GM19328 (cell line): ENCODE data around the gene CTSK.
"Not testable (repeated sequence)": the region's sequence is repeated elsewhere in the genome, so short reads cannot be mapped to it uniquely, and the experiment has no call there.

Experiments used
- ATAC-seq: cut with Tn5 transposase; IDR thresholded peaks from one replicate; pipeline ENCODE4 v1.9.1; 2021; ENCODE audit warnings: mild to moderate bottlenecking, moderate library complexity; ENCODE audit not compliant: unreplicated experiment

Gene CTSK

GRCh38 chr1:150807249-150808023, 624 bp downstream of the CTSK start:
- no peak for ATAC-seq

- no peak for ATAC-seq
Measured at GRCh38 chr1:150805899-150806298, 2.2 kb downstream of the CTSK start.

- ATAC-seq = no peak
Measured at GRCh38 chr1:150804671-150805070, 3.4 kb downstream of the CTSK start.

GRCh38 chr1:150799089-150799488, 9.0 kb downstream of the CTSK start:
- no peak for ATAC-seq

- ATAC-seq = no peak
Measured at GRCh38 chr1:150798525-150798924, 9.5 kb downstream of the CTSK start.

GRCh38 chr1:150796374-150796773, 11.7 kb downstream of the CTSK start:
- ATAC-seq = no peak

- ATAC-seq = not testable (repeated sequence)
Measured at GRCh38 chr1:150793778-150794177, 14.3 kb downstream of the CTSK start.

- no peak for ATAC-seq
Measured at GRCh38 chr1:150793221-150793620, 14.8 kb downstream of the CTSK start.

GRCh38 chr1:150791585-150791984, 16.5 kb downstream of the CTSK start:
- no peak for ATAC-seq

GRCh38 chr1:150789396-150789795, 18.7 kb downstream of the CTSK start:
- no peak for ATAC-seq

- no peak for ATAC-seq
Measured at GRCh38 chr1:150788946-150789345, 19.1 kb downstream of the CTSK start.

GRCh38 chr1:150787455-150787854, 20.6 kb downstream of the CTSK start:
- ATAC-seq = no peak

- ATAC-seq = no peak
Measured at GRCh38 chr1:150780510-150780909, 27.6 kb downstream of the CTSK start.

- no peak for ATAC-seq
Measured at GRCh38 chr1:150778409-150778808, 29.7 kb downstream of the CTSK start.

- no peak for ATAC-seq
Measured at GRCh38 chr1:150777544-150777943, 30.5 kb downstream of the CTSK start.

- ATAC-seq = not testable (repeated sequence)
Measured at GRCh38 chr1:150775931-150776505, 32.0 kb downstream of the CTSK start.

- no peak for ATAC-seq
Measured at GRCh38 chr1:150775276-150775675, 32.8 kb downstream of the CTSK start.

- ATAC-seq = no peak
Measured at GRCh38 chr1:150772326-150772725, 35.7 kb downstream of the CTSK start.

GRCh38 chr1:150767704-150768103, 40.4 kb downstream of the CTSK start:
- not testable (repeated sequence) for ATAC-seq

- not testable (repeated sequence) for ATAC-seq
Measured at GRCh38 chr1:150765977-150766301, 42.1 kb downstream of the CTSK start.

- no peak for ATAC-seq
Measured at GRCh38 chr1:150765296-150765976, 42.6 kb downstream of the CTSK start, which contains the start of gene CTSS. TSS of gene CTSS (minus strand) at chr1:150765778. CDS start at chr1:150764763, 1,015 bp downstream.

GRCh38 chr1:150764617-150765101, 43.4 kb downstream of the CTSK start:
- ATAC-seq = no peak
